NCI-H146 treated with DMSO at 0.1 percent for 48 hours (cell line): Measurements from ENCODE around the gene KDM4B.

Source experiments
- DNase-seq: peaks from one replicate; lab custom pipeline; 2025; ENCODE audit not compliant: unreplicated experiment; lab: John Stamatoyannopoulos, UW

Gene KDM4B

DNA sequence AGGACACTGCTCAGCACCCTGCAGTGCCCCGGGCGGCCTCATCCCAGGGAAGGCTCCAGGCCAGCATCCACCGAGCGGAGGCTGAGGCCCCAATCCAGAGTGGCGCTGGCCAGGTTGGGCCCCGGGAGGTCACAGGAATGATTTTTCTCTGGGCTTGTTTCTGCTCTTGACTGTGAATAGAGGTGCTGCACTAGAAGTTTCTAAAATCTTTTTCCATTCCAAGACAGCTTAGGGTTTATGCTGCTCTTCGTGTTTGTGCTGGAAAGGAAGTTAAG lies 15.1 kb downstream of the KDM4B start:
- no peak for DNase-seq

DNA sequence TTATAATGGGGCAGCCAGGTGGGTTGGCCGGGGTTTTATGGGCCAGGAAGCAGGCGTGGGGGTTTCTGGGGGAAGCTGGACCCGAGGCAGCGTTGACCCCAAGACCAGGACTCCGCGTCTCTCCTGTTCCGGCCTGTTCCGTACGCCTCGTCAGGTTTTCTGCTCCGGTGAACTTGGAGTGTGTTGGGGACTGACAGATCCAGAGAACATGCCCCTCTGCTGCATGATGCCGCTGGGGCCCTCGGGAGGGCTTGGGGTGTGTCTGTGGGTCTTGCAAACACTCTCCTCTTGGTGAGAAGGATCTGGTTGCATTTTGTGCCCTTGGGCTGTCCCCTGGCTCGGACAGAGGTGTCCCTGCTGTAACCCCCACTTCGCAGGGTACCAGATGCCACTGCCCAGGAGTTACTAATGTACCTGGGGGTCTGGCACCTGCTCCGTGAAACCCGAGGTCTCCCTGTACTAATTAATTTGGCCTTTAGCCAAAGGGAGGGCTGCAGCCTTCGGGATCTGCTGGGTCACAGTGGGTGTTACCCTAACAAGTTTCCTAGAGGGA lies 15.6 kb downstream of the KDM4B start:
- no peak for DNase-seq

DNA sequence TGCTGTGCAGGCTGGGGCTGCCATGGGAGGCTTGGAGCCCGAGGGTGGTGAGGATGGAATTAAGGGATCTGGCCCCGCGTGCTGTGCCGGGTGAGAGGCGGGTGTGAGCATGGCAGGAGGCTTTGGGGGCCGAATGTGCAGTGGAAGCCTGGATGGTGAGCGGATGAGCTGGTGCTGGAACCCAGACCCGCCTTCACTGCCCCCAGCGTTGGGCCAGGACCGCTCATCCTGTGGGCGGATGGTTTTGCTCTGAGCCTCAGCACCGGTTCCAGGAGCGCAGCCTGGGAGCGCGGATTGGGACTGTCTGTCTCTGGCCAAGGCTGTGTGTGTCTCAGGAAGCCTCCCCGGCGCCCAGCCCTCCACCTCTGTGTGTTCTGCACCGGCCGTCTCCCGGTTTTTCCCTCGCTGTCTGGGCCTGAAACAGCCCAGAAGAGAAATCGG lies 16.7 kb downstream of the KDM4B start:
- DNase-seq: no peak

DNA sequence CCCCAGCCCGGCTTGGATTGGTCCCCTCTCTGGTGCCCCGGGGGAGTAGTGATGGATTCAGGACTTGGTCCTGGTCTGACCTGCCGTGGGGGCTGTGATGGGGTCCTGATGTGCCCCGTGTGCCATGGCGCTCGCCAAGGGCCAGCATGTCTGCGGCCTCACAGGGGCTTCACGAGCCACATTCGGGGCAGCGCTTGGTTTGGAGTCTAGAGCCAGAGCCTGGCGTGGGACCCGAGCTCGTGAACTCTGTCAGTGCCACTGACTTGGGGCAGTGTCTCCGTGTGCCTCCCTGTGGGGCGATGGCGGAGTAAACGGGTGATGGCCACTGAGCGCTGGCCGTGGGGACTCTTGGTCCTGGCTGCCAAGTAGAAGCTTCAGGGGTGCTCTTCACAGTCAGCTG lies 17.1 kb downstream of the KDM4B start:
- no peak for DNase-seq

DNA sequence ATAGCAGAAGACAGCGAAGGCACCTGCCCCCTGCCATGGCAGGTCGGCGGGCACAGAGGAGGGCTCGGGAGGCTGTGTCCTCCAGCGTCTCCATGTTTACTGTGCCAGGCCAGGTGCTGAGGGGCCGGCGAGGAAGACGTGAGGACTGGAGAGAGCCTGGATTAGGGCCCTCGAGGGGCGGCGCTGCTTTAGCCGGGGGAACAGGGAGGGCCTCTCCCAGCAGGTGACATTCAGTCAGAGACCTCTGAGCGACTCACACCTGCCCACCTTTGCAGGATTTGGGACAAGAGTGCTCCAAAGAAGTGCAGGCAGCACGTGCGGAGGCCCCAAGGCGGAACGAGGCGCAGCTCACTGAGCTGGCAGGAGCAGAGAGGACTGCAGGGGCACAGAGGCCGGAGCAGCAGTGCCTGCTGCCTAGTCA lies 17.6 kb downstream of the KDM4B start:
- no peak for DNase-seq

DNA sequence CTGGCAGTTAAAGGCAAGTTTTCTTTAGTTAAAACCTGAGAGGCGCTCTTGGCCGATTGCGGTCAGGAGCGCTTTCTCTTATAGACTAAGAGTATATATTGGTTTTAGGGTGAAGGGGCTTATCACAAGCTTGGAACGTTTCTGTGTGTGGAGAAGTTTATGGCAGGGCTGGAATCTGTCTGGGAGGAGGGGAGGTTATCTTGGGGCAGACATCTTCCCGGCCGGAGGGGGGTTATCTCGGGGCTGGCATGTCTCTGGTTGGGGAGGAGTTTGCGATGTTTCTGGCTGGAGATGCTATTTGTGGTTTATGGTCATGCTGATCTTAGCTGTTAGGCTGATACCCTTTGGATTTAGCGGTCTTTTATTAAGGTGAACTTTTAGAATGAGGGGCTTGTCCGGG lies 18.3 kb downstream of the KDM4B start:
- no peak for DNase-seq

DNA sequence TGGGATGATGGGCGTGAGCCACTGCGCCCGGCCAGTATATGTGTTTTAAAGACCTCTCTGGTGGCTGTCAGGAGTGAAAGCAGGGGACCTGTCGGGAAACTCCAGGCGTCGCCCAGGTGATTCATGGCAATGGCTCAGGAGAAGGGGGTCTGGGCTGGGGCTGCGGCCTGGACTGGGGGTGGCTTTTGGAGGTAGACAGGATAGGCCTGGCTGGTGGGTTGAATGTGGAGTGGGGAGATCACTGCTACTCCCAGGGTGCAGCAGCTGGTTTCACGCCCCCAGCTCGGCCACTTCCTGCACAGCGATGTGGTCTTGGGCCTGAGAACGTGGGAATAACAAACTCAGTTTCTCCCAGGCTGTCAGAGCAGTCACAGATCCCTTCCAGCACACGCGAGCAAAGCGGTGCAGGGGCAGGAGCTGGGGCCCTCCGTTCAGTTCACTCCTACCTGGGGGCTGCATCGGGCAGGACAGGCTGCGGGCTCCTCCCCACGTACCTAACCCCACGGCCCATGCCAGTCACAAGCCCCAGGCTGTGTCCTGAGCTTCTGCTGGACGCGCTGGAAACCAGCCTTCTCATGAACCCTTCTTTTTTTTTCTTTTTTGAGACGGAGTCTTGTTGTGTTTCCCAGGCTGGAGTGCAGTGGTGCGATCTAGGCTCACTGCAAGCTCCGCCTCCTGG lies 18.9 kb downstream of the KDM4B start:
- DNase-seq: no peak

DNA sequence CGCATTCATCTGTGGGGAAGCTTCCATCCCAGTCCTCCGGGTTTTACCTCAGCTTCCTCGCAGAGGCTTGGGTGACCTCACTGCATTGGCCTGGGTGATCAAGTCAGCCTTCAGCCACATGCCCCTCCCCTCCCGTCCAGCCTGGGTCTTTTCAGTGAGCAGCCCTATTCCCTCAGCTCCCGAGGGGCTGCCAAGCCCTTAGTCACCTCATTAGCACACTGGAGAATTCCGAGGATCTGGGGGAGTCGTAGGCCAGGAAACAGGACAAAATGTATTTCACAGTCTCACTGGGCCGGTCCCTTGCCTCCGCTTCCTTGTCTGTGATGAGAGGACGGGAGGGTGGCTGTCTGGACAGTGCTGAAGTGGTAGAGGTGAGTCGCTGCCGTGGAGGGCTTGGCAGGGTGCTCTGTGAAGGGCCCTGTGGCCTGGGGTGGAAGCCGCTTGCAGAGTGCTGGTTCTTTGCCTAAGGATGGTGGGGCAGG lies 19.9 kb downstream of the KDM4B start:
- DNase-seq: no peak

DNA sequence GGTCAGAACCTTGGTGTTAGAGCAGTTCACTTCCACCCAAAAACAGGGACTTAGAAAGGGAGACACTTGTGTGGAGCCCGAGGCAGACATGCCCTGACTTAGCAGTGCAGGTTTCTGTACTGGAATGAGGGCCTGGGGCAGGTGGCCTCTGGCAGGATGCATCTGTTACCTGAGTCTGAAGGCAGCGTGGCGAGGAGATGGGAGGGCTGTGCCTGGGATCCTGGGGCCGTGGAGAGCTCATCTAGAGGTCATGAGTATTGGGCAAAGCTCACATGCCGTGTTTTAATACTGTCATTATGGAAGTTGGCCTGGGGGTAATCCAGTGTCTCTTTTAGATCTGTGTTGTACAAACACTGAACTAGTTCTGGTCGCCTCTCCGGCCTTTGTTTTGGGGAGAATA lies 21.4 kb downstream of the KDM4B start:
- no peak for DNase-seq

DNA sequence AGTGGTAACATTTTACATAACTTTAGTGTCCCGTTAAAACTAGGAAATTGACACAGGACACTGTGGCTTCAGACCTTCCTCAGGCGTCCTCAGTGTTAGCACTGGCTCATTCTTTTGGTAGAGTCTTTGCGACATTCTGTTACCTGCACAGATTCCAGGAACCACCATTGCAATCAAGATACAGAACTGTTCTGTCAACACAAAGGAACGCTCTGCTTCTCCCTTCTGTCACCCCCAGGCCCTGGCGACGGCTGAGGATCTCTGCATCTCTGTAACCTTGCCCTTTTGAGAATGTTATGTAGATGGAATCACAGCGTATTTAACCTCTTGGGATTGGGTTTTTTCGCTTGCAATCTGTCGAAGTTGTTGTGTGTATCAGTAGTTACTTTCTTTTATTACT lies 22.6 kb downstream of the KDM4B start:
- no peak for DNase-seq

DNA sequence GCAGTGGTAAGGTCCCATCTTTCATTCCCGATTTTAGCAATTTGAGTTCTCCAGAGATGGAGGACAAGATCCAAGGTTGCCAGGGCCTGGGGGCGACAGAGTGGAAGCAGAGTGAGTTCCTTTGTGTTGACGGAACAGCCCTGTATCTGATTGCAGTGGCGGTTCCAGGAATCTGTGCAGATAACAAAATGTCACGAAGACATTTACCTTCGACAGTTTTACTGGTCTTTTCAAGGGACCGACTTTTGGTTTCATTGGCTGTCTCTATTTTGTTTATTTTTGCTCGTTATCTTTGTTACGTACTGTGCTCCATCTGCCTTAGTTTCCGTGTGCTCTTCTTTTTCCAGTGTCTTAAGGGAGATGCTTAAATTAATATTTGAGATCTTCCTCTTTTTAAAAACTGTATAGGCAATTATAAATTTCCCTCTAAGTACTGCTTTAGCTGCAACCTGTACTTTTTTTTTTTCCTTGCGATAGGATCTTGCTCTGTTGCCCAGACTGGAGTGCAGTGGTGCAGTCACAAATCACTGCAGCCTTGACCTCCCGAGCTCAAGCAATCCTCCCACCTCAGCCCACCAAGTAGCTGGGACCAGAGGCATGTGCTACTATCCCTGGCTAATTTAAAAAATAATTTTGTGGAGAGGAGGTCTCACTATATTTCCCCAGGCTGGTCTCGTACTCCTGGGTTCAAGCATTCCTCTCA lies 23.2 kb downstream of the KDM4B start:
- no peak for DNase-seq

DNA sequence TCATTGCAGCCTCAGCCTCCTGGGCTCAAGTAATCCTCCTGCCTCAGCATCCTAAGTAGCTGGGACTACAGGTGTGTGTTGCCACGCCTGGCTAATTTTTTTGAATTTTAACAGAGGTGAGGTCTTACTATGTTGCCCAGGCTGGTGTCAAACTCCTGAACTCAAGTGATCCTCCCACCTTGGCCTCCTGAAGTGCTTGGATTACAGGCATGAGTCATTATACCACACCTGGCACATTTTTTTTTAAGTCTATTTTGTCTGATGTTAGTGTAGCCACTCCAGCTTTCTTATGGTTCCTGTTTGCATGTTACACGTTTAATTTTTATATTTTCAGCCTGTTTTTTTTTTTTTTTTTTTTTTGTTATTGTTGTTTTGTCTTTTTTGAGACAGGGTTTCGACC lies 24.8 kb downstream of the KDM4B start:
- no peak for DNase-seq

DNA sequence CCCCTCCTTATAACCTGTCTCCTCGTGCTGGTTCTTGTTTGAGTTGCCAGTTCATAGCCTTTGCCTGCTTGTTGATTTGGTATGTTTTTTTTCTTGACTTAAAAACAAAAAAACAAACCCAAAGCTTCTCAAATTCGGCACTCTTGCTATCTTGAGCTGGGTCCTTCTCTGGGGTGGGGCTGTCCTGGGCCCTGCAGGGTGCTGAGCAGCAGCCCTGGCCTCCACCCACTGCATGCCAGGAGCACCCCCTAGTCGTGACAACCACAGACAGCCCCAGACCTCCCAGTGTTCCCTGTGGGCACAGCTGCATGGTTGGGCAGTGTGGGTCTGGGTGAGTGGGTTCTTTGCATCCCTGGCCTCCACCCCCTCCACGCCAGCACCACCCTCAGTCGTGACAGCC lies 27.8 kb downstream of the KDM4B start:
- no peak for DNase-seq

DNA sequence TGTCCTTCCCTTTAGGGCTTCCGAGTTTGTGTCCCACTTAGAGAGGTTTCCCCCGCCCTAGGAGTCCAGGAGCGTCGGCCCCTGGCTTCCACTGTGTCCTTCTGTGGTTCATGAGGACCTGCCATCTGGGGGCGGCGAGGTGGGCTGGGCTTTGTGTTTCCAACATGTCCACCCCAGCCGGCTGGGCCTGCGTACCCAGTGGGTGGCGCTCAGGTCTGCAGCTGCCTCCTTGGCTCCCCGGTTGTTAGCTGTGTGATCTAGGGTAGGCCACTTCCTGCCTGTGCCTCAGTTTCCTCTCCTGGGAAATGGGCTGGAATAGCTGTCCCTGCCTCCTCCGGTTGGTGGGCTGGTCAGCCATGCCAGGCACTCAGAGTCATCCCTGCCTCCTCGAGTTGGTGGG lies 28.4 kb downstream of the KDM4B start:
- DNase-seq: no peak

DNA sequence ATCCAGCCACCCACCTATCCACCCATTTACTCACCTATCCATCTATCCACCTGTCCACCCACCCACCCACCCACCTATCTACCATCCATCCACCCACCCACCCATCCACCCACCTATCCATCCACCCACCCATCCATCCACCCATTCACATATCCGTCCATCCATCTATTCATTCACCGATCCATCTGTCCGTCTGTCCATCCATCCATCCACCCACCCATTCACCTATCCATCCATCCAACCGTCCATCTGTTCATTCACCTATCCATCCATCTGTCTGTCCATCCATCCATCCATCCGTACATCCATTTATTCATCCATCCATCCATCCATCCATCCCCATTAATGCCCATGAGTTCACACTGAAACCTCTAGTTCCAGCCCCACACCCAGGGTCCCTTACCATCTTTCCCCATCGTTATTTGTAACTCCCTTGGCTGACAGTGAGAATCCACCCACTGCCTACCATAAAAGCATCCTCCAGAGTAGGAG lies 31.3 kb downstream of the KDM4B start:
- DNase-seq: no peak

DNA sequence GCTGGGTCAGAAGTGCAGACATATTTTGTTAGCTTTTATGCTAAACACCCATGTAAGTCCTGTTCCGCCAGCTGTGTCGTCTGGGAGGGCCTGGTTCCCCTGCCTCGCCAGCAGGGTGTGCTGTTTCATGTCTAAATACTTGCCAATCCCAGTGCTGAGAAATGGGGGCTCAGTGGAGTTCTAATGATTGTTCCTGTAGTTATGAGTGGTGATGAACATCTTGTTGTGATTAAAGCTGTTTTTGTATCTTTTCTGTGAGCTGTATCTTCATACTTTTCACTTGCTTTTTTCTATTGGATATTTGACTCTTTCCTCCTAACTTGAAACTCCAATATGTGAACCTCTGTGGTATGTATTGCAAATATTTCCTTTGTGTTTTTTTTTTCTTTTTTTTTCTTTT lies 32.7 kb downstream of the KDM4B start:
- DNase-seq: peak; percentile 1

DNA sequence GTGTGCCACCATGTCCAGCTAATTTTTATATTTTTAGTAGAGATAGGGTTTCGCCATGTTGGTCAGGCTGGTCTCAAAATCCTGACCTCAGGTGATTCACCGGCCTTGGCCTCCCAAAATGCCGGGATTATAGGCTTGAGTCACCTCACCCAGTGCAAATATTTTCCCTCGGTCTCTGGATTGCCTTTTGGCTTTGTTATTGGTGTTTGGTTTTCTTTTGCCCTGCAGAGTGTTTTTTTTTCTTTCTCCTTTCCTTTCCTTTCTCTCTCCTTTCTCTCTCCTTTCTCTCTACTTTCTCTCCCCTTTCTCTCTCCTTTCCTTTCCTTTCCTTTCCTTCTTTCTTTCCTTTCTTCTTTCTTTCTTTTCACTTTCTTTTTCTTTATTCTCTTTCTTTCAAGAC lies 33.2 kb downstream of the KDM4B start:
- no peak for DNase-seq

DNA sequence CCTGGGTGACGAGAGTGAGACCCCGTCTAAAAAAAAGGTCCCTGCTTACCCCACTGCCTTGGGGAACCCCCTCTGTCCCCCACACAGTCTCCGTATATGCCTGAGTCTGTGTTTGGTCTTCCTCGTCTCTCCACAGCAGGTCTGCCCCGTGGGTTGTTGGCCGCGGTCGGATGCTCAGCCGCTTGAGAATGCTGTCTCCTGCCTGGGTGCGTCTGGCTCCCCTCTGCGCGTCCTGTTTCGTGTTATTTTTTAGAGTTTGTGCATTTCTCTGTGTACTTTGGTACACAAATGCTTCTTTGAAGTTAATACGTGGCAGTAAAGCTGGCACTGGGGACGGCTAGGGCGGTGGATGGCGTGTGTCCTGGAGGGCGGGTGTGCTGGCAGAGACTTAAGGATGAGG lies 34.9 kb downstream of the KDM4B start:
- no peak for DNase-seq

DNA sequence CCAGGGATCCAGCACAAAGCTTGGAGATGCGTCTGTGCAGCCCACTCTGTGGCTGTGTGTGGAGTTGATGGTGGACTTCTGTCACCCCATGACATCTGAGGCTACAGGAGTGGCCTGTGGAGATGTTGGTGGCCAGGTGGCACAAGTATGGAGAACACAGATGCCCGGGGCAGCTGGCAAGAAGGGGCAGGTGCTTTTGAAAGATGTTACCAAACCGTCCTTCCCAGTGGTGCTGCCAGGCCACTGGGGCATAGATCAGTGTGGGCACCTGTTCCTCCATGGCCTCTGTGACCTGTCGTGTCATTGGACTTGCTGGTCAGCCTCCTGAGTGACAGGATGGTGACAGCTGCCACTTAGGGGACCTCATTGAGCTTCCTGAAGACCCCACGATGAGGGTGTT lies 36.2 kb downstream of the KDM4B start:
- DNase-seq: no peak

DNA sequence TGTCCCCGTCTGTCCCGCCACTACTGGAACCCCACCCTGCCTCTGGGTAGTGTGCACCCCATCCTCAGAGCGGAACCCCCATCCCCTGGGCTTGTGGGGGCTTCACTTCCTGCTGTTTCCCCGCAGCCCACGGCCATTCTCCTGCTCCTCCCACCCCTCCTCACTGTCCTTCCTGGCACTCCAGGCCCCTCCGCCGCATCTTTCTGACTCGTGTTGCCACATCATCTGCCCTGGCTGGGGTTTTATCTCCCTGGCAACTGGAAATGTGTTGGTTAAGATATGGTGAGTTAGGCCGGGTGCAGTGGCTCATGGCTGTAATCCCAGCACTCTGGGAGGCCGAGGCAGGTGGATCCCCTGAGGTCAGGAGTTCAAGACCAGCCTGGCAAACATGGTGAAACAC lies 37.3 kb downstream of the KDM4B start:
- no peak for DNase-seq

DNA sequence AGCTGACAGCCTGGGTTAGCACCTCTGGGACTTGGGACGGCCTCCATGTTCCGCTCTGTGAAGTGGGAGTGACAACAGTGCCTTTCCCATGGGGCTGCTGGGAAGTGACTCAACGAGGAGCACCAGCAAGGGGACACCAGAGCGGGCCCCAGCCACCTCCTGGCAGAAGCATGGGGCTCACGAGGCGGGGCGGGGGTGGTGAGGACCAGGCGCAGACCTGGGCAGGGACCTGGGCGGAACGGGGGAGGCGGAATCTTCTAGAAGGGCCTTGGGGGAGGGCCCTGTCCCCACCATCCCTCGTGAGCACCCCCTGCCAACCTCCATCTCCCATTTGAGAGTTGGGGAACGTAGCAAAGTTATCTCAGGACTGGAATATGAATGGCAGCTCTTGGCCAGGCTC lies 37.9 kb downstream of the KDM4B start:
- DNase-seq: no peak

DNA sequence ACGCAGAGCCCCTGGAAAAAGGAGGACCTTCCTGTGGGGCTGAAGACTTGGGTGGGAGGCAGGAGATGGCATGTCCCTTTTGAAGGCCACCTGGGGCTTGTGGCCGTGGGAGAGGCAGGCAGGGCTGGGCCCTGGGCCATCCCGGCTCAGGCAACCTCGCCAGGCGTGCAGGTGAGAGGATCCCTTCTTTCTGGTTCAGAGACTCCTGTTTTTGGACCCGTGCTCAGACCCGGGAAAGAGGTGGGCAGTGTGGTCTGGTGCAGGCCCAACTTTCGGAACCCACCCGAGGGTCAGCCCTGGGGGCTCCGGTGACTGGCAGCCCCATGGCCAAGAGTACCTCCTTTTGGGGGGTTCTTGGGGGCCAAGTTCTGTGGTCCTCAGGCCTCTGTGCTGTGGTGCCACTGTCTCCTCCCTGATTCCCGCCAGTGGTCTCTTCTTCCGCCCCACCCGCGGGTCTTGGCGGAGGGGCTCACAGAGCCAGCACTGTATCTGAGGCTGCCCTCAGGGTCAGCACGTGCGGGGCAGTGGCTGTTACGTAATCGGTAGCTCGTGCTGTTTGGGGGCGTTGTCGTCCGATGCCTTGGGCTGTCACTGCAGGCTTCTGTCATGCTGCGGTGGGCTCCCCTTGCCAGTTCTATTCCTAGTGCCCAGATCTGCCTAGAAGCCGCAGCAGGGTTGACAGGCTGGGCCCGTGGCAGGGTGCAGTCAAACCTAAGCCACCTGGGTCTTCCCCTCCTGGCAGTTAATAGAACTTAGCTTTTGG lies 42.7 kb downstream of the KDM4B start:
- DNase-seq: no peak
